Measurements from ENCODE around the gene MRPS17.

The MRPS17 gene

DNA sequence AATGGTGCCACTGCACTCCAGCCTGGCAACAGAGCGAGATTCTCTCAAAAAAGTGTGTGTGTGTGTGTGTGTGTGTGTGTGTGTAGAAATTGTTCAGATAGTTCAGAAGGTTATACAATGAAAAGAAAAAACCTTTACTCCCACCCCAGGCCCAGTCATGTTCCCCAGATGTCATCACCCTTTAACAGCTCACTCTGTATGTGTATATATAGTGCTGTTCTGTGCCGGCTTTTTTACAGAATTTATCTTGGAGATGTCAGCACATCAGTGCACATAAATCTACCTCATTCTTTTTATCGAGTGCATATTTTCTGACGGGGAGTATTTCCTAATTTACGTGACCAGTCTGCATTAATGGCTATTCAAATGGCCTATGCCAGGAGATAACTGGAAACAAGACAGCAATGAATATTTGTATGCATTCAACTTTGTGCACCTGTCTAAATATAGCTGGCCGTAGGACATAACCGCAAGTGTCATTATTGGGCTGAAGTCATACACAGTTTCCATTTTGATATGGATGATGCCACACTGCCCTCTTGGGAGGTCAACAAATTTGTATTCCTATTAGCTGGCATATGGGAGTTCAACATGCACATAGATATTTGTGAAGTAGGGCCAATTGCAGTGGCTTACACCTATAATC, 24.4 kb downstream of the MRPS17 start:
- no peaks in the 10 kb centered on the region for H3K9me3 ChIP-seq (ENCODE audit: control insufficient read depth, low read depth, low read length)
- H3K27me3 ChIP-seq (ENCODE audit: control insufficient read depth, insufficient read depth, low read length) = no peaks in the 10 kb centered on the region
- H3K4me3 ChIP-seq (ENCODE audit: low read length) = no peak overlapping the region
- H3K9ac ChIP-seq (ENCODE audit: low read length) = no peak overlapping the region
- peaks cover 33% of the 10 kb centered on the region for H3K36me3 ChIP-seq (ENCODE audit: control insufficient read depth, low read depth, low read length)
- no peak overlapping the region for H3K27ac ChIP-seq (ENCODE audit: low read length)
- no peaks in the 10 kb centered on the region for H3K4me1 ChIP-seq (ENCODE audit: control insufficient read depth, low read depth, low read length)

DNA sequence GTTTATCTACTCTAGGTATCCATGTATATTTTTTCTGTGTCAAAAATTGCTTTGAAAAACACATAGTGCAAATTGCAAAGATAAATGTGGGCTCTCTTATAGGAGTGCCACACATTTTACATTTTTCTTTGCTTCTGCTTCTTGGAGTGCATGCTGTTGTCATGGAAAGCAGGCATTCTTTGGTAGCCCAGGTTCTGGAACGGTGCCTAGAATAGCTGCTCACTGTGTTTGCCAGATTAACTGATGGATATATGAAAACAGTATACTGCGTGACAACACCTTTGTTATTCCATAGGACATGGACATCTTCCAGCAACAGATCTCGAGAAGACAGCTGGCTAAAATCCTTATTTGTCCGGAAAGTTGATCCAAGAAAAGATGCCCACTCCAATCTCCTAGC, 26.2 kb downstream of the MRPS17 start:
- Histone ChIP-seq H3K36me3 (ENCODE audit: control insufficient read depth, low read depth, low read length) (peaks cover 47% of the 10 kb centered on the region), H3K4me1 (ENCODE audit: control insufficient read depth, low read depth, low read length) (no peaks in the 10 kb centered on the region), H3K4me3 (ENCODE audit: low read length) (no peak overlapping the region), H3K9ac (ENCODE audit: low read length) (no peak overlapping the region), H3K27ac (ENCODE audit: low read length) (no peak overlapping the region), H3K27me3 (ENCODE audit: control insufficient read depth, insufficient read depth, low read length) (no peaks in the 10 kb centered on the region), H3K9me3 (ENCODE audit: control insufficient read depth, low read depth, low read length) (no peaks in the 10 kb centered on the region)

DNA sequence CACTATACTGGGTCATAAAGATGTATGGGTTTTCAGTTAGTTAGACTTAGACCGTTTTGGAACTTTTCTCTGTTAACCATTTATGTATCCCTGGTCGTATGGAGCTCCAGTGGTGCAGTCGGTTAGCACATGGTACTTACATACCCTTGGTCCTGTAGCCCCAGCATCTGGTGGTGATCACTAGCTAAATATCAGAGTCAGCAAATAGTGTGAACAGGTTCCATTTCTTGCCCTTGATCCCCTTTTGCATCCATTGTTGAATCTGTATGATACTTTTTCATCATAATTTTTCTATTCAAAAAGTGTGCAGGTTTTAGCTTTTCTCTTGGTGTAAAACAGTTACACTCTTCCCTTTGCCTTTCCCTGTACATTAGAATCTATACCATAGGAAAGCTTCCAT, 28.6 kb downstream of the MRPS17 start:
- no peak overlapping the region for H3K9ac ChIP-seq (ENCODE audit: low read length)
- H3K27ac ChIP-seq (ENCODE audit: low read length) = no peak overlapping the region
- no peaks in the 10 kb centered on the region for H3K9me3 ChIP-seq (ENCODE audit: control insufficient read depth, low read depth, low read length)
- H3K4me1 ChIP-seq (ENCODE audit: control insufficient read depth, low read depth, low read length) = no peaks in the 10 kb centered on the region
- H3K27me3 ChIP-seq (ENCODE audit: control insufficient read depth, insufficient read depth, low read length) = no peaks in the 10 kb centered on the region
- no peak overlapping the region for H3K4me3 ChIP-seq (ENCODE audit: low read length)
- peaks cover 63% of the 10 kb centered on the region for H3K36me3 ChIP-seq (ENCODE audit: control insufficient read depth, low read depth, low read length)

DNA sequence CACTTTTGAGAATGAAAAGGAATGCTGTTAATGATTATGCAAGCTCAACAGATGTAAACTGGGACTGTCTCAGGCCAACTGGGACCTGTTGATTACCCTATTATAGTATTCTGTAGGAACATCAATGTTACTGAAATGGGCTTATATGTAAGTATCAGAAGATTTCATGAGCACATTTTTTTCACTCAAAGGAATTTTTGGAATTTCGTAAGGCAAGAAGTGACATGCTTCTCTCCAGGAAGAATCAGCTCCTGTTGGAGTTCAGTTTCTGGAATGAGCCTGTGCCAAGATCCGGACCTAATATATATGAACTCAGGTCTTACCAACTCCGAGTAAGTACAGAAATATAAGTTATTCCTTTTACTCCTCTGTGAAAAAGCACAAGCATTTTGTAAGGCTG, 31.9 kb downstream of the MRPS17 start:
- Histone ChIP-seq H3K9ac (ENCODE audit: low read length) (no peak overlapping the region), H3K4me1 (ENCODE audit: control insufficient read depth, low read depth, low read length) (no peaks in the 10 kb centered on the region), H3K9me3 (ENCODE audit: control insufficient read depth, low read depth, low read length) (no peaks in the 10 kb centered on the region), H3K4me3 (ENCODE audit: low read length) (no peak overlapping the region), H3K27ac (ENCODE audit: low read length) (no peak overlapping the region), H3K36me3 (ENCODE audit: control insufficient read depth, low read depth, low read length) (peaks cover 58% of the 10 kb centered on the region), H3K27me3 (ENCODE audit: control insufficient read depth, insufficient read depth, low read length) (no peaks in the 10 kb centered on the region)

DNA sequence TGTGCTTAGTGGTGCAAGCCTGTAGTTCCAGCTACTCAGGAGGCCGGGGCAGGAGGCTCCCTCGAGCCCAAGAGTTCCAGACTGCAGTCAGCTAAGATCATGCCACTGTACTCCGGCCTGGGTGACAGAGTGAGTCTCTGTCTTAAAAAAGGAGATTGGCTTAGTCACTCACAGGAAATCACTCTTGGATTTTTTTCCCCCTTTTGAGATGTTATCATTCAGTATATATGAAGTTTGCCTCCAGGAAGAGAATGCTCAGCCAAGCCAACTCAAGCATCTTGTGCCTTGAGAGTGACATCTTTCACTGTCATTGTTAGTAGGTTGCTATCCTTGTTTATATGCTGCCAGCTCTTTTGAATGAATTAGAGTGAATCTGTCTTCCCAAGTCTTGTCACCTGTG, 40.7 kb downstream of the MRPS17 start:
- Histone ChIP-seq H3K36me3 (ENCODE audit: control insufficient read depth, low read depth, low read length) (peaks cover 11% of the 10 kb centered on the region), H3K9me3 (ENCODE audit: control insufficient read depth, low read depth, low read length) (no peaks in the 10 kb centered on the region), H3K9ac (ENCODE audit: low read length) (no peak overlapping the region), H3K4me3 (ENCODE audit: low read length) (no peak overlapping the region), H3K4me1 (ENCODE audit: control insufficient read depth, low read depth, low read length) (no peaks in the 10 kb centered on the region), H3K27ac (ENCODE audit: low read length) (no peak overlapping the region), H3K27me3 (ENCODE audit: control insufficient read depth, insufficient read depth, low read length) (no peaks in the 10 kb centered on the region)

DNA sequence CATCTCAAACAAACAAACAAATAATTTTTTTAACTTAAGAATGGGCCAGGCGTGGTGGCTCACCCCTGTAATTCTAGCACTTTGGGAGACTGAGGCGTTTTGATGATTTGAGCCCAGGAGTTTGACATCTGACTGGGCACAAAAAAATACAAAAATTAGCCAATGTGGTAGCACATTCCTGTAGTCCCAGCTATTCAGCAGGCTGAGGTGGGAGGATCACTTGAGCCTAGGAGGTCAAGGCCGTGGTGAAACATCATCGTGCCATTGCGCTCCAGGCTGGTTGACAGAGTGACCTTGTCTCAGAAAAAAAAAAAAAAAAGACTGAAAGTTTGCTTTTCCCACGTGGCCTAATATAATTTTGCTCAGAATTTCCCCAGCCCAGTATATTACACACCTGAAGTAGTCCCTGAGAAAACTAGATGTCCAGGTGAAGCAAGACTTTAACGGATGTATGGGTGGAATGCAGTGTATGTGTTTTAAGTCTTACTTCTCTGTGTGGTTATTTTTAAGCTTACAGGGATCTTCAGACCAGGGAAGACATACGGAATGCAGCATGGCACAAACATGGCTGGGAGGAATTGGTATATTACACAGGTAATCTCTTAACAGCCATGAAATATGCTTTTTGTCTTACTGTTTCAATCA, 45.3 kb downstream of the MRPS17 start:
- H3K4me1 ChIP-seq (ENCODE audit: control insufficient read depth, low read depth, low read length) = no peaks in the 10 kb centered on the region
- H3K4me3 ChIP-seq (ENCODE audit: low read length) = no peak overlapping the region
- no peaks in the 10 kb centered on the region for H3K9me3 ChIP-seq (ENCODE audit: control insufficient read depth, low read depth, low read length)
- peaks cover 22% of the 10 kb centered on the region for H3K36me3 ChIP-seq (ENCODE audit: control insufficient read depth, low read depth, low read length)
- H3K9ac ChIP-seq (ENCODE audit: low read length) = no peak overlapping the region
- H3K27ac ChIP-seq (ENCODE audit: low read length) = no peak overlapping the region
- H3K27me3 ChIP-seq (ENCODE audit: control insufficient read depth, insufficient read depth, low read length) = no peaks in the 10 kb centered on the region

DNA sequence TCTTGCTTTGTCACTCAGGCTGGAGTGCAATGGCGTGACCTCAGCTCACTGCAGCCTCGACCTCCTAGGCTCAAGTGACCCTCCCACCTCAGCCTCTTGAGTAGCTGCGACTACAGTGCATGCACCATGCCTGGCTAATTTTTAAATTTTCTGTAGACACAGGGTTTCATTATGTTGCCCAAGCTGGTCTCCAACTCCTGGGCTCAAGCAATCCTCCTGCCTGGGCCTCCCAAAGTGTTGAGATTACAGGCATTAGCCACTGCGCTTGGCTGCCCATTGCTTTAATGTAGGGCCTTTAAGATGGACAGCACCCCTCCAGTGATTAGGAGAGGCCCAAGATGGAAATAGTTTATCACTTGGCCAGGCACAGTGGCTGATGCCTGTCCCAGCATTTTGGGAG, 52.1 kb downstream of the MRPS17 start:
- H3K36me3 ChIP-seq (ENCODE audit: control insufficient read depth, low read depth, low read length) = peaks cover 3% of the 10 kb centered on the region
- no peak overlapping the region for H3K27ac ChIP-seq (ENCODE audit: low read length)
- H3K27me3 ChIP-seq (ENCODE audit: control insufficient read depth, insufficient read depth, low read length) = no peaks in the 10 kb centered on the region
- no peaks in the 10 kb centered on the region for H3K4me1 ChIP-seq (ENCODE audit: control insufficient read depth, low read depth, low read length)
- H3K4me3 ChIP-seq (ENCODE audit: low read length) = no peak overlapping the region
- H3K9ac ChIP-seq (ENCODE audit: low read length) = no peak overlapping the region
- no peaks in the 10 kb centered on the region for H3K9me3 ChIP-seq (ENCODE audit: control insufficient read depth, low read depth, low read length)
